Renal cortical epithelial cell (primary cell): Measurements from ENCODE around the gene SCAMP4. TPM values are rescaled to one million over a fixed set of nuclear protein-coding genes. Genes with fewer than 3 reads are reported as not detected.
A peak's percentile ranks its signal among the peaks of the same experiment; 100 is the strongest.
"Not testable (repeated sequence)": the region's sequence is repeated elsewhere in the genome, so short reads cannot be mapped to it uniquely, and the experiment has no call there.

Source experiments
- DNase-seq: peaks from one replicate; pipeline ENCODE4 v3.0.0-alpha.2; 2011; ENCODE audit warnings: low read depth
- total RNA-seq: library from RNA; depleted of rRNA; stranded (reverse); fragments of >200 nt; gene quantifications from 2 replicates; pipeline ENCODE4 v1.2.3, GENCODE V29; 2014

SCAMP4 gene
- total RNA-seq, 1 donor from 2014 or later = 135 TPM

- DNase-seq = no peak
These were observed 38.4 kb upstream of the SCAMP4 start for GRCh38 chr19:1866693-1867348.

DNA sequence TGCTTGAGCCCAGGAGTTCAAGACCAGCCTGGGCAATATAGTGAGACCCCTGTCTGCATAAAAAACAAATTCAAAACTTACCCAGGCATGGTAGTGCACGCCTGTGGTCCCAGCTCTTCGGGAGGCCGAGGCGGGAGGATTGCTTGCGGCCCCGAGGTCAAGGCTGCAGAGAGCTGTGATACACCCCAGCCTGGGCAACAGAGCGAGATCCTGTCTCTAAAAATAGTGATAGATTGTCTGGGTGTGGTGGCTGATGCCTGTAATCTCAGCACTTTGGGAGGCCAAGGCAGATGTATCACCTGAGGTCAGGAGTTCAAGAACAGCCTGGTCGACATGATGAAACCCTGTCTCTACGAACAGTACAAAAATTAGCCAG is 37.9 kb upstream of the SCAMP4 start:
- no peak for DNase-seq

DNA sequence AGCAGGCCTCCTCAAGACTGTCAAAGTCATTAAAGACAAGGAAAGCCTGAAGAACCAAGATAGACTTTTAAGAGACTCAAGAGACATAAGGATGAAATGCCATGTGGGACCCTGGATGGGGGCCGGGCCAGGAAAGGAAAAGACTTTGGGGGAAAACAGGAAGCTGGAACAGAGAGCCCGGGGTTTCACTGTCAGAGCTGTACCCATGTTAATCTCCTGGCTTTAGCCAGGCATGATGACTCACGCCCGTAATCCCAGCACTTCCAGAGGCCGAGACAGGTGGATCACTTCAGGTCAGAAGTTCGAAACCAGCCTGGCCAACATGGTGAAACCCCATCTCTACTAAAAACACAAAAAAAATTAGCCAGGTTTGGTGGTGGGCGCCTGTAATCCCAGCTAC is 36.2 kb upstream of the SCAMP4 start:
- no peak for DNase-seq

- DNase-seq = no peak
These were observed 34.0 kb upstream of the SCAMP4 start for GRCh38 chr19:1871140-1871597.

DNA sequence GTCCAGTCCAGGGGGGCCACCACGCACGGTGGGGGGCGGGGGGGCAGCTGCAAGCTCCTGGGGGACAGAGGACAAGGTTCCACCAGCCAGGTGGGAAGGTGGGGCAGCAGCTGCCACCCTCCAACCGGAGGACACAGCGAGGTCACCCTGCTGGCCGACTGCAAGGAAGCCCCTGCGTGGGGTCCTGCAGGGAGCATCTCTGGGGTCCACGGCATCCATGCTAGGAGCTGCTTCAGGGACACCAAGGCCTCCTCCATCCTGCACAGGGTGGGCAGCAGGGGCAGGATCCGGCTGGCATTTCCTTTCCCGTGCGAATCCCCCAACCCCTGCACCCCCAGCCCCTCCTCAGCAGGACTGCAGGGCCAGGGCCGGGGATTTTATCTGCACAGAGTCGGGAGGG is 33.6 kb upstream of the SCAMP4 start:
- no peak for DNase-seq

DNA sequence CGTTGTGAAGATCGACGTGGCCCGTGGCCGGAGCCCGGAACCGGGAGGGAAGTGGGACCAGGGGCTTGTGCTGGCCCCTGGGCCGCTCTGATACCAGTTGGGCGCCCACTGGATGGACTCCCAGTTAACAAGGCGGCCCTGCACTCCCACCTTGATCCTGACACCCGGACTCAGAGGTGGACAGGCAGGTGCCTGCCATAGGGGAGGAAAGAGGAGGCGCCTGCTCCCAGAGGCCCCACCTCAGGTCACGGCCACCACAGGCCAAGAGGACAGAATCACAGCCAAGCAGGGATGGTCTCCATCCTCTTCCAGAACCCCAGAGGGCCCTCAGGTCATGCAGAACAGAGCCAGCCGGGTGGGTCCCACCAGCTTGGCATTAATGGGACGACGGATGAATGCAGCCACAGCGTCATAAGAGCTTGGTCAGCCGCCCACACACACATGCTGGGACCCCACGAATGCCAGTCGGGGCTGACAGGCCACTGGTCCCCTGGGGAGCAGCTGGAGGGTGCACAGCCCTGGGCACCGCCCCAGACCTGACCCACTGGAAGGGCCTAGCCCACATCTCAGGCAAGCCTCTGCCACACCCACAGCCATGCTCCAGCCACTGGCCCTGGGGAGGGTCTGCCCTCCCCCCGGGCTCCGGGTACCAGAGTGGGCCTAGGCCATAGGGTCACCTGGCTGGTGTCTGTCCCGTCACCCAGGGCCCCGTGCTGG is 32.2 kb upstream of the SCAMP4 start:
- DNase-seq = no peak

DNA sequence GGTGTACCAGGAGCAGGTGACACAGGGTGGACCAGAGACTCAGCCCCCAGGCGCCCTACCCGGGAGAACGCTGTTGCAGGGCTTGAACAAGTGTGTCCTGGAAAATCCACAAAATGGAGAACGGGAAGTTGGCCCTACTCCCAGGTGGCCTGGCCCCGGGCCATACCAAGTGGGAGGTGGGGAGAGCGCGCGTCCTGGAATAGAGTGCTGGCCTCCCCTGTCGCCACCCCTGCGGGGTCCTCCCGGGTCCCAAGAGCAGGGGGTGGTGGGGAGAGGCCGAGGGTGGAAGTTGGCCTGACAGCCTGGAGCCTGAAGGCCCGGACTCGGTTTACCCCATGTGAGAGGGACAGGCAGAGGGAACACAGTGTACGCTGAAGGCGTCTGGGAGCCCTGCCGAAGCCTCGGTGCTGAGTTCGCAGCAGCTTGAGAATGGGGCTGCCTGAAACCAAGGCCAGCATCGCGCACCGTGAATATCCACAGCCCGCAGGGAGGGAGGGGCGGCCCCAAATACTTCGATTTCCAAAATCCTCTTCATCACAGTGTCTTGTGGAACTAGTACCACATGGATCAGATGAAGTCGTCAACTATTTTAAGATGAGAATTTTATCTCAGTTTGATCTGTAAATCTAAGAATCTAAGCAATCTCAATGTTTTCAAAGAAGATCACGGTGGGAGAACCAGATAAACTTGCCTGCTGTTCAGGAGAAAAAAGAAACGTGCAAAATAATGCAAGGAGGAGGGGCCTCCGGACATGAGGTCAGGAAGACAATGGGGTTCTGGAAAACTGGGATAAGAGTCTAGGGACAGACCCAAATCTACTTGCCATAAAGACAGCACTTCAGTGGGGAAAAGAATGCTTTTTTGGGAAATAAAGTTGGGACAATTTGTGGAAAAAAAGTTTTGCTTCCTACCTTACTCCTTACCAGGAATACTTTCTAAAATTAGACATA is 31.4 kb upstream of the SCAMP4 start:
- no peak for DNase-seq

DNA sequence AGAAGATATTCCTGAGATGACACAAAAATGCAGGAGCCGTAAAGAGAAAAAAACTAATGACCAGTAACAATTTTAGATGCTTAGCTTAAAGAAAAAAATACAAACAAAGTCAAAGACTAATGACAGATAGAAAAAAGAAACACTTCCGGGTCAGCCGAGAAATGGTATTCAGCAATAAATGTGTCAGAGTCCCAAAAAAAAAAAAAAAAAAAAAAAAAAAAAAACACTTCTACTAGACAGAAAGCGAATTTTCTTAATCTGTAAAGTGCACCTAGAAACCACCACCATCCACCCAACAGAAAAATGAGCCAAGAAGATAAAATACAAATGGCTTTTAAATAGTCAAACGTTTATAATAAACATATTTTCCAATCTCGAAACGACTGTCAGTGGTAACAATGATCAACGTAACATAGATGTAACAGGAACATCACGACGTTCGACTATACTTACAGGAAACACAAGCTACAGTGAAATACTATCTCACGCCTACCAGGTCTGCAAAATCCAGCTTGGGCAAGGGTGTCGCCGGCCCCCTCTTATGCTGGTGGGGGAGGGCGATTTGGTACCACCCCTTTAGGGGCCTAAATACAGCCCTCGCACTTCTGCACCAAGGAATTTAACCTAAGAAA is 30.5 kb upstream of the SCAMP4 start:
- no peak for DNase-seq

DNA sequence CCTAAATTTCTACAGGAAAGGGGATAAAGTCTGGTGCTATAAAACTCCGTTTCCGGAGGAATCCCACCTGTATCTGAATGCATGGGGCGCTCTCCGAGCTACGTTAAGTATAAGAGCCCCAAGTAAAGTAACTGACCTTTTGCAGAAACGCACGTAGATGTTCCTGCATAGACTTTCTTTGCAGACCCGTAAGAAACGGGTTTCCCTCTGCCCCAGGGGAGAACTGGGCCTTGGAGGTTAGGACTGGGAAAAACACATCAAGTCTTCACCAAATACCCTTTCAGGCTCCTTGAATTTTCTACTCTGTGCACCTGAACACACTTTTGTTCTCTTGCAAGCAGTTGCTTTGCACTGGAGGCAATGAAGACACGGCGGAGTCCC is 29.9 kb upstream of the SCAMP4 start:
- DNase-seq = not testable (repeated sequence)

DNA sequence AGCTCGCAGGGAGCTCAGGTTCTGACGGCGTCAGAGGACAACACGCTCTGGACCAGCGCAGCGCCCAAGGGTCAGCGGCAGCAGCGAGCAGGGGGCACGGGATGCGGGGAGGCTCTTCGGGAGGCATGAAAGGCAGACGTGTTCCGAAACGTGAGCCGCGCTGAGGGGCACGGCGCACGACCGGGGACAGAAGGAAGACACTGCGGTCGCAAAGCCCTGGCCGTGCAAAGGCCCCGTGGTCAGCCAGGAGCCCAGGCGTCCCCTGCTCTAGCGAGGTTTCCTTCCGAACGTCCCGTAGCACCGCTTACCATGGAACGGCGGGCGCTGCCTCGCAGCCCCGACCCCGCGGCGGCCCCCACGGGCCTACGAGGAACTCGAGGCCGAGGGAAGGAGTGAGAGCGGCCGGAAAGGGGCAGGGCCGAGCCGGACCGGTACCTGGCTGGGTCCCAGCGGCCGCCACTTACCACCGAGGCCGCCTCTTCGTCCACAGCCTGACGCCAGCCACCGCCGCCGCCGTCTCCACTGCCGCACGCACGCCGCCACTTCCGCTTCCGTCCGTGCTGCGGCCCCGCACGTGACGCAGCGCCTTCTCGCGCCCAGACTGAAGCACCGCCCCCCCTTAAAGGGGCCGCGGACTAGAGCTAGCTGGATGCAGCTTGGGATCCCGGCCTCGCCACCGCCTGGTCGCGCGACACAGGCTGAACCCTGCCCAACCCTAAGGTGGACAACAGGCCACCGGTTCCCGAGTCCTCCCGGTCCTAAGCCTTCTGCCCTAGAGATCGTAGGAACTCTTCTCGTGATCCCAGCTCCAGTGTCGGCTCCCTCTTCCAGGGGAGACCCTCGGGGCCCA is 29.3 kb upstream of the SCAMP4 start:
- DNase-seq = peak; percentile 56

DNA sequence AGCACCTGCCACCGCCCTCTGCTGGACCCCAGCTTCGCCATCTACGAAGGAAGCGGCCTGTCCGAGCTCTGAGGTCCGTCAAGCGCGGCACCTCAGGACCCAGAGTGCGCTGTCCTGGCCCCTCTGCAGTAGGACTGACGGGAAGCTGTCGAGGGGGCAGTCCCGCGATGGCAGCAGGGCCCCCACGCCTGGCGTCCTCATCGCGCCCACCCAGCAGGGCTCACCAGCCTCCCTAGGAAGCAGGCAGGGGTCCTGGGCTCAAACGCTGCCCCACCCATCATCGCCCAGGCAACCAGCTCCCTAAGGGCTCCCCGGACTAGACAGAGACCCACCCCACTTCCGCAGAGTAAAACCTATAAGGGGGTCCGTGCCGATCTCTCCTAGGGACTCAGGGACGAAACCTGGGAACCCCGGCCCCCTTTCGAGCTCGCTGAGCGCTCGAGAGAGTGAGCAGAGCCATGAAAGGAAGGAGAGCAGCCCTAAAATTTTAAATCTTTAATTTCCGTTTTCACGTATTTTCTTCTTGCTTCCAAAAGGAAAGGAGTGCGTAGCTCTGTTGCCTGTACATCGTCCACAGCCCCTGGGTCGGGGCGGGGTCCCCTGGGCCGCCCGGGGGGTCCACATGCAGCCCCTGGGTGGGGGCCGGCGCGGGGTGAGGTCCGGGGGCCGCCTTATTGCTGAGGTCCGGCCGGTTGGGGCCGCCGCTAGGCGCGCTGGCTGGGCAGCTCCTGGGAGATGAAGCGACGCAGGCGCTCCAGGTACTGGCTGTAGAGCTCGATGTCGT is 28.5 kb upstream of the SCAMP4 start:
- DNase-seq = not testable (repeated sequence)

DNA sequence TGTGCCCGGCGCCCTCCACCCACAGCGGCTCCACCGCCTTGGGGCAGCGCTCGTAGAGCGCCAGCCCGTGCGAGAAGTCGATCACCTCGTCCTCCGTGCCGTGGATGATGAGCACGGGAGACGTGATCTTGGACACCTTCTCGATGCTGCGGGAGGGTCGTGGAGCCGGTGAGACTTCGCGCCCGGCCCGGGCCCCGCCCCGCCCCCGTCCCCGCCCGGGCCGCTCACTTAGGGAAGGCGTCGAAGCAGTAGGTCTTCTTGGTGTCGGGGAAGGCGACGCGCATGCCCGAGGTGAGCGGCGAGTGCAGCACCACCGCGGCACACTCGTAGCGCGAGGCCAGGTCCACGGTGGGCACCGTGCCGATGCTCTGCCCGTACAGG is 27.9 kb upstream of the SCAMP4 start:
- DNase-seq = not testable (repeated sequence)

DNA sequence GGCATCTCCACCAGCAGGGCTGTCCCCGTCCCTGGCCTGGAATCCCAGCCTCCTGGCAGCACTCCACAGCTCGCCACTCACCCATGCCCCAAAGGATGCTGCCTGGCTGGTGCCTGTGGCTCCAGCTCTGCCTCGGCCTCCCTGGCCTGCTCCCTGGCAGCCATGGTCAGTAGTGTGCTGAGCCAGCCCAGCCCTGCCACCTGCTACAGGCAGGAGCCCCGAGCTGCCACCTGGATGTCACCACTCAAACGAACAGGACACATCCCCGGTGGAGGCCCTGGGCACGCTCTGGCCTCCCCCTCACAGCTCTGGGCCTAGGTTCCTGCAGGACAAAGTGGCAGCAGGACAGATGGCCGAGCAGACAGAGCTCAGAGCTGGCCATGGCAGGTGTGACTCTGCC is 26.6 kb upstream of the SCAMP4 start:
- DNase-seq = not testable (repeated sequence)

GRCh38 chr19:1879982-1880381 is 25.2 kb upstream of the SCAMP4 start:
- DNase-seq = not testable (repeated sequence)

GRCh38 chr19:1880611-1881392 is 24.4 kb upstream of the SCAMP4 start:
- no peak for DNase-seq

GRCh38 chr19:1881393-1882088 is 23.7 kb upstream of the SCAMP4 start:
- DNase-seq = not testable (repeated sequence)

DNA sequence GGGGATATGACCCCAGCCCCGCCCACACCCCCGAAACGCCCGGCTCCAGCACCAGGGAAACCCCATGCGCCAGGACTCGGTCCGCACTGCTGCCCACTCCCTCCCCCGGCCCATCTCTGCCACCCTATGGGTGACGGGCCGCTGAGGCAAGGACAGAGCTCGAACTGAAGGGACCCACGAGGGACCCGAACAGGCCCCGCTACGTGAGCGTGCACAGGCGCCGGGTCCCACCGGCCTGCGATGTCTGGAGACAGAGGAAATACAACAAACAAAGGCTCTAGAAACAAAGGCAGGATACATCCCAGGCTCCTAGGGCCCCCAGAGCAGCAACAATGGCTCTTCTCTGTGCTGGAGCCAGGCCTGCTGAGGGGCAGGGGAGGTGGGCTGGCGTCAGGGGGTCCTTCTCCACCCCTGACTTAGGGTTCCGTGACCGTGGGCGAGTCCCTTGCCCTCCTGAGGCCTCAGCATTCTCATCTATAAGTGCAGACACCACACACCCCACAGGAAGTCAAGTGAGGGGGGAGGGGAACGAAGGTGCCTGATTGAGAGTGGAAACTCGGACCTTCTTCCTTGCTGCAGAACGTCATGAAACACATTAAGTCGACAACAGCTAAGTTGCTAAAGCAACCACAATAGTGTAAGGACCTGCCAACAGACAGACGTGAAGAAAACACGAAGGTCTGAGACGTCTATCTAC is 23.0 kb upstream of the SCAMP4 start:
- no peak for DNase-seq
